ENCODE results near the gene RSAD1.

The RSAD1 gene

GRCh38 chr17:50498021-50498874 lies 19.6 kb downstream of the RSAD1 start:
- Histone ChIP-seq H3K9ac (no peak overlapping the region), H3K79me2 (no peaks in the 10 kb centered on the region), H3K36me3 (ENCODE audit: control insufficient read depth, insufficient read depth, low read length) (no peaks in the 10 kb centered on the region), H3K4me1 (peaks cover under 1% of the 10 kb centered on the region), H3K4me3 (ENCODE audit: low read depth, low read length) (no peak overlapping the region), H2AFZ (no peak overlapping the region), H3K4me2 (ENCODE audit: low read length) (no peak overlapping the region), H3K27me3 (ENCODE audit: control insufficient read depth, insufficient read depth, low read length) (no peaks in the 10 kb centered on the region), H3K9me3 (ENCODE audit: control insufficient read depth, low read length) (no peaks in the 10 kb centered on the region), H3K27ac (no peak overlapping the region)
- no peak for TF ChIP-seq CTCF (IDR thresholded peaks at IDR 0.05)

- no peaks in the 10 kb centered on the region for H3K36me3 ChIP-seq (ENCODE audit: control insufficient read depth, insufficient read depth, low read length)
- H2AFZ ChIP-seq: no peak overlapping the region
- H3K27me3 ChIP-seq (ENCODE audit: control insufficient read depth, insufficient read depth, low read length): no peaks in the 10 kb centered on the region
- H3K9ac ChIP-seq: no peak overlapping the region
- H3K9me3 ChIP-seq (ENCODE audit: control insufficient read depth, low read length): no peaks in the 10 kb centered on the region
- no peak overlapping the region for H3K4me2 ChIP-seq (ENCODE audit: low read length)
- H3K4me1 ChIP-seq: peaks cover 7% of the 10 kb centered on the region
- H3K4me3 ChIP-seq (ENCODE audit: low read depth, low read length): no peak overlapping the region
- no peak overlapping the region for H3K27ac ChIP-seq
- H3K79me2 ChIP-seq: no peaks in the 10 kb centered on the region
- TF ChIP-seq CTCF (IDR thresholded peaks at IDR 0.05): no peak
Observed at GRCh38 chr17:50499270-50499669, 20.6 kb downstream of the RSAD1 start.

GRCh38 chr17:50499721-50500120 lies 21.1 kb downstream of the RSAD1 start:
- peaks cover 7% of the 10 kb centered on the region for H3K4me1 ChIP-seq
- H3K4me2 ChIP-seq (ENCODE audit: low read length): no peak overlapping the region
- H3K79me2 ChIP-seq: no peaks in the 10 kb centered on the region
- H3K27me3 ChIP-seq (ENCODE audit: control insufficient read depth, insufficient read depth, low read length): no peaks in the 10 kb centered on the region
- no peak for TF ChIP-seq CTCF (IDR thresholded peaks at IDR 0.05)
- no peak overlapping the region for H2AFZ ChIP-seq
- no peak overlapping the region for H3K9ac ChIP-seq
- H3K4me3 ChIP-seq (ENCODE audit: low read depth, low read length): no peak overlapping the region
- no peak overlapping the region for H3K27ac ChIP-seq
- no peaks in the 10 kb centered on the region for H3K36me3 ChIP-seq (ENCODE audit: control insufficient read depth, insufficient read depth, low read length)
- no peaks in the 10 kb centered on the region for H3K9me3 ChIP-seq (ENCODE audit: control insufficient read depth, low read length)

- TF ChIP-seq CTCF (IDR thresholded peaks at IDR 0.05): peak; percentile 39
- H3K36me3 ChIP-seq (ENCODE audit: control insufficient read depth, insufficient read depth, low read length): no peaks in the 10 kb centered on the region
- no peak overlapping the region for H3K27ac ChIP-seq
- no peaks in the 10 kb centered on the region for H3K79me2 ChIP-seq
- no peak overlapping the region for H3K4me2 ChIP-seq (ENCODE audit: low read length)
- H2AFZ ChIP-seq: no peak overlapping the region
- H3K27me3 ChIP-seq (ENCODE audit: control insufficient read depth, insufficient read depth, low read length): no peaks in the 10 kb centered on the region
- H3K4me1 ChIP-seq: peaks cover 7% of the 10 kb centered on the region
- no peaks in the 10 kb centered on the region for H3K9me3 ChIP-seq (ENCODE audit: control insufficient read depth, low read length)
- H3K9ac ChIP-seq: no peak overlapping the region
- no peak overlapping the region for H3K4me3 ChIP-seq (ENCODE audit: low read depth, low read length)
Observed at GRCh38 chr17:50501054-50501453, 22.4 kb downstream of the RSAD1 start.

All from parathyroid adenoma (tissue), 2 donors.